PC-9 (cell line): ENCODE measurements around the gene UBE2D4.
"Not testable (repeated sequence)": the region's sequence is repeated elsewhere in the genome, so short reads cannot be mapped to it uniquely, and the experiment has no call there.

Experiments used
- CTCF ChIP-seq: fragments of 200-600 bp; sonication (generic); conservative IDR thresholded peaks from 2 replicates; pipeline ENCODE4 v1.6.1; 2017; ENCODE audit warnings: mixed run types, antibody characterized with exemption, mild to moderate bottlenecking, moderate library complexity
- EZH2 ChIP-seq: fragments of 200-600 bp; sonication (generic); IDR thresholded peaks from 2 replicates; pipeline ENCODE4 v1.8.0; 2017; ENCODE audit warnings: antibody characterized with exemption, low read depth

- not testable (repeated sequence) for TF ChIP-seq EZH2, CTCF
Observed at GRCh38 chr7:43970698-43971097, 44.5 kb downstream of the UBE2D4 start.
